ENCODE measurements around the gene SSMEM1. TPM values are rescaled to one million over a fixed set of nuclear protein-coding genes. Genes with fewer than 3 reads are reported as not detected.
A peak's percentile ranks its signal among the peaks of the same experiment; 100 is the strongest.
"Not testable (repeated sequence)": the region's sequence is repeated elsewhere in the genome, so short reads cannot be mapped to it uniquely, and the experiment has no call there.

SSMEM1 gene
- total and polyA plus RNA-seq, 9 of the 15 experiments (the other 6 are each of a cell fraction or from before 2014, with no cell fraction given): 0.10 to 0.28 (median 0.18) TPM; not detected in 4

GRCh38 chr7:130229981-130230380 lies 22.3 kb downstream of the SSMEM1 start:
- H3K4me1 ChIP-seq (replicated peaks in 1 of 2; ENCODE audit: control insufficient read depth in 2 of 2, insufficient read depth in 2 of 2, low read length in 2 of 2): peaks cover 12 to 16% of the 10 kb centered on the region in 2 experiments
- H2AFZ ChIP-seq (ENCODE audit: low read depth, low read length); CTCF ChIA-PET (ENCODE audit: low intra/inter-chr PET ratio); BruUV-seq (replicated peaks); H3K4me3 ChIP-seq; H3K79me2 ChIP-seq (ENCODE audit: control insufficient read depth, insufficient read depth, low read length); H3K27me3 ChIP-seq (ENCODE audit: control insufficient read depth in 2 of 2, insufficient read depth in 2 of 2, low read length in 2 of 2); FAIRE-seq; H3K36me3 ChIP-seq (ENCODE audit: control insufficient read depth, insufficient read depth, low read length); intact Hi-C loops (cut with micrococcal nuclease); H3K4me2 ChIP-seq (ENCODE audit: insufficient read depth, low read length); H3K9ac ChIP-seq (ENCODE audit: insufficient read depth in 1 of 2, low read depth in 2 of 2, low read length in 2 of 2); H3K9me3 ChIP-seq (replicated peaks; ENCODE audit: control insufficient read depth, insufficient read depth, low read depth, low read length); ATAC-seq; H3K27ac ChIP-seq (ENCODE audit: extremely low read depth, low read depth, low read length); H3K9me1 ChIP-seq (ENCODE audit: control insufficient read depth, insufficient read depth, low read length); in situ Hi-C loops (cut with MboI); DNase-seq (ENCODE audit: extremely low read depth in 1 of 4, low spot score in 3 of 4); H4K20me1 ChIP-seq (replicated peaks; ENCODE audit: control insufficient read depth, insufficient read depth, low read length): not testable (repeated sequence)
- 90% methylated on average over 22 of the region's 28 CpGs for WGBS (ENCODE audit: insufficient coverage, low coverage, missing lambda C conversion rate)
- POLR2A ChIA-PET: interaction anchor here (1.0 kb wide), 1 partner anchor 11 kb away, joined by 3 read pairs; no protein-coding TSS in a partner anchor

- 52% methylated on average over 6 of the region's 6 CpGs for WGBS (ENCODE audit: insufficient coverage, low coverage, missing lambda C conversion rate)
- Histone ChIP-seq H3K4me3 (no peak overlapping the region), H4K20me1 (replicated peaks; ENCODE audit: control insufficient read depth, insufficient read depth, low read length) (no peaks in the 10 kb centered on the region), H3K27ac (ENCODE audit: extremely low read depth, low read depth, low read length) (no peak overlapping the region), H3K36me3 (ENCODE audit: control insufficient read depth, insufficient read depth, low read length) (no peaks in the 10 kb centered on the region), H3K9ac (ENCODE audit: insufficient read depth in 1 of 2, low read depth in 2 of 2, low read length in 2 of 2) (peak overlapping the region in 1 of 2 experiments; percentile 37; a peak in 1 of 4 replicates), H3K4me2 (ENCODE audit: insufficient read depth, low read length) (peak overlapping the region; percentile 0; the same call in 1 of the 2 replicates), H3K79me2 (ENCODE audit: control insufficient read depth, insufficient read depth, low read length) (no peaks in the 10 kb centered on the region), H3K9me3 (replicated peaks; ENCODE audit: control insufficient read depth, insufficient read depth, low read depth, low read length) (no peaks in the 10 kb centered on the region; the same call in 1 of the 2 replicates), H3K4me1 (replicated peaks in 1 of 2; ENCODE audit: control insufficient read depth in 2 of 2, insufficient read depth in 2 of 2, low read length in 2 of 2) (peaks cover 9 to 16% of the 10 kb centered on the region in 2 experiments), H2AFZ (ENCODE audit: low read depth, low read length) (peak overlapping the region; percentile 82), H3K27me3 (ENCODE audit: control insufficient read depth in 2 of 2, insufficient read depth in 2 of 2, low read length in 2 of 2) (no peaks in the 10 kb centered on the region), H3K9me1 (ENCODE audit: control insufficient read depth, insufficient read depth, low read length) (no peaks in the 10 kb centered on the region)
- no peak for FAIRE-seq
- ChIA-PET POLR2A (interaction anchor here (0.6 to 2.5 kb wide), 4 partner anchors 10 to 481 kb away, joined by 3 to 10 read pairs (median 3); no protein-coding TSS in a partner anchor), CTCF (ENCODE audit: low intra/inter-chr PET ratio) (no interaction called here)
- no TSS peak for BruUV-seq (replicated peaks)
- in situ Hi-C loops (cut with MboI) (no loop called here), intact Hi-C loops (cut with micrococcal nuclease) (no loop called here)
- ATAC-seq: no peak
- no peak for DNase-seq (ENCODE audit: extremely low read depth in 1 of 4, low spot score in 3 of 4)
- TF ChIP-seq HES1 (IDR thresholded peaks at IDR 0.05; ENCODE audit: low read depth): no peak
- no peak for TF ChIP-seq POLR2AphosphoS2 (IDR thresholded peaks at IDR 0.05; ENCODE audit: low read length)
- TF ChIP-seq MLLT1 (IDR thresholded peaks at IDR 0.05): no peak
- no peak for TF ChIP-seq ZNF639 (CRISPR knock-in tag; conservative IDR thresholded peaks at IDR 0.05 in 1 of 2, IDR thresholded peaks at IDR 0.05 in 1 of 2)
- no peak for TF ChIP-seq PREB (CRISPR knock-in tag; IDR thresholded peaks at IDR 0.05)
- no peak for TF ChIP-seq CC2D1A (IDR thresholded peaks at IDR 0.05)
- no peak for TF ChIP-seq POLR2A (conservative IDR thresholded peaks at IDR 0.05)
- no peak for TF ChIP-seq ZNF764 (CRISPR knock-in tag; IDR thresholded peaks at IDR 0.05; ENCODE audit: low read depth)
- no peak for TF ChIP-seq NFXL1 (CRISPR knock-in tag; IDR thresholded peaks at IDR 0.05)
- no peak for TF ChIP-seq MEF2D (tag; conservative IDR thresholded peaks at IDR 0.05; ENCODE audit: low read depth)
These were observed 24.1 kb downstream of the SSMEM1 start for GRCh38 chr7:130231792-130232191.
